Nephron progenitor cell (in vitro differentiated cells): ENCODE measurements around the gene XRCC1.

ENCODE experiments used
- DNase-seq: peaks from one replicate; pipeline ENCODE4 v3.0.0; 2021
- H3K27ac Mint-ChIP-seq: 2 replicates; pipeline ENCODE4 v1.8.0; 2021; ENCODE audit warnings: mild to moderate bottlenecking, moderate library complexity, mixed read lengths
- H3K27me3 Mint-ChIP-seq: 2 replicates; pipeline ENCODE4 v1.8.0; 2021; ENCODE audit warnings: mild to moderate bottlenecking, low read depth, mixed read lengths; ENCODE audit not compliant: poor library complexity
- H3K36me3 Mint-ChIP-seq: 2 replicates; pipeline ENCODE4 v1.8.0; 2021; ENCODE audit warnings: low read depth, mixed read lengths
- H3K4me1 Mint-ChIP-seq: 2 replicates; pipeline ENCODE4 v1.8.0; 2021; ENCODE audit warnings: mixed read lengths
- H3K4me3 Mint-ChIP-seq: 2 replicates; pipeline ENCODE4 v1.8.0; 2021; ENCODE audit warnings: mild to moderate bottlenecking, moderate library complexity, mixed read lengths
- H3K9me3 Mint-ChIP-seq: 2 replicates; pipeline ENCODE4 v1.8.0; 2021; ENCODE audit warnings: mild to moderate bottlenecking, moderate library complexity, mixed read lengths
- CTCF ChIP-seq: fragments of 200-600 bp; sonication (generic); IDR thresholded peaks from 2 replicates; pipeline ENCODE4 v1.5.0; 2021; ENCODE audit warnings: antibody characterized with exemption

Gene XRCC1

DNA sequence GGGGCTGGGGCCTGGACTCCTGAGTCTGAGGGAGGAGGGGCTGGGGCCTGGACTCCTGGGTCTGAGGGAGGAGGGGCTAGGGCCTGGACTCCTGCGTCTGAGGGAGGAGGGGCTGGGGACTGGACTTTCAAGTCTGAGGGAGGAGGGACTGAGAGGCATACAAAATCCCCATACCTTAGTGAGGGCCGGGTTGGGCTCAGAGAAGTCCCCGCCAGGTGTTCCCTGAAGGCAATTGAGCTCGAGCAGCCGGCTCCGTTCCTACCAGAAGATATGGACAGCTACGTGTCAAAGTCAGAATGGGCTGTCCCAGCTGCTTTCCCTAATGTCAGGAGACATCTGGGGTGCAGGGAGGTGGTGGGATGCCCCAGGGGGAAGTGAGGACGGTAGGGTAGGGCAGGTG is 80.2 kb downstream of the XRCC1 start:
- TF ChIP-seq CTCF: no peak
- Mint-ChIP-seq H3K27me3 (peaks cover under 1% of the 10 kb centered on the region), H3K4me1 (peaks cover 26% of the 10 kb centered on the region), H3K4me3 (no peak overlapping the region), H3K9me3 (no peaks in the 10 kb centered on the region), H3K36me3 (peaks cover 28% of the 10 kb centered on the region), H3K27ac (no peak overlapping the region)
- DNase-seq: no peak
